Fibroblast of lung (primary cell): ENCODE measurements around the gene SLIT3. TPM values are rescaled to one million over a fixed set of nuclear protein-coding genes. Genes with fewer than 3 reads are reported as not detected.
"Not testable (repeated sequence)": the region's sequence is repeated elsewhere in the genome, so short reads cannot be mapped to it uniquely, and the experiment has no call there.

Experiments
- DNase-seq, 2 donors: peaks; one replicate each; pipeline versions ENCODE4 v3.0.0 to v3.0.0-alpha.2; 2010; ENCODE audit warnings: low read depth in 2 of 2
- H2AFZ ChIP-seq: 2 replicates; pipeline ENCODE4 v1.5.1; 2012; ENCODE audit warnings: low read length, control low read depth, inconsistent platforms
- H3K27ac ChIP-seq: 2 replicates; pipeline ENCODE4 v1.5.1; 2011; ENCODE audit warnings: low read length, control low read depth; ENCODE audit not compliant: insufficient read depth
- H3K27me3 ChIP-seq: 2 replicates; pipeline ENCODE4 v1.5.1; 2011; ENCODE audit warnings: mild to moderate bottlenecking, low read length; ENCODE audit not compliant: control insufficient read depth, insufficient read depth
- H3K36me3 ChIP-seq: 2 replicates; pipeline ENCODE4 v1.5.1; 2011; ENCODE audit warnings: low read length; ENCODE audit not compliant: control insufficient read depth, insufficient read depth
- H3K4me1 ChIP-seq: 2 replicates; pipeline ENCODE4 v1.5.1; 2011; ENCODE audit warnings: low read length; ENCODE audit not compliant: control insufficient read depth, insufficient read depth; ENCODE audit errors: extremely low read depth
- H3K4me2 ChIP-seq: 2 replicates; pipeline ENCODE4 v1.5.1; 2011; ENCODE audit warnings: low read length, control low read depth; ENCODE audit not compliant: insufficient read depth; ENCODE audit errors: extremely low read depth
- H3K4me3 ChIP-seq, 4 experiments: fragments of 200-600 bp in 1 of 4; sonication (generic) in 1 of 4; replicated peaks in 1 of 4; 2 replicates each; pipeline ENCODE4 v1.5.1; 2011 to 2016; ENCODE audit warnings: low read length in 4 of 4, low read depth in 3 of 4, mild to moderate bottlenecking in 3 of 4, control low read depth in 2 of 4, inconsistent platforms in 1 of 4, mixed read lengths in 1 of 4; ENCODE audit not compliant: insufficient read depth in 1 of 4; ENCODE audit errors: control extremely low read depth in 1 of 4
- H3K79me2 ChIP-seq: 2 replicates; pipeline ENCODE4 v1.5.1; 2012; ENCODE audit warnings: mild to moderate bottlenecking, low read length, inconsistent platforms; ENCODE audit not compliant: control insufficient read depth, insufficient read depth
- H3K9ac ChIP-seq: 2 replicates; pipeline ENCODE4 v1.5.1; 2011; ENCODE audit warnings: mild to moderate bottlenecking, low read length, control low read depth; ENCODE audit not compliant: insufficient read depth
- H3K9me3 ChIP-seq: 2 replicates; pipeline ENCODE4 v1.5.1; 2012; ENCODE audit warnings: low read depth, low read length; ENCODE audit not compliant: control insufficient read depth, insufficient read depth
- H4K20me1 ChIP-seq: 2 replicates; pipeline ENCODE4 v1.5.1; 2011; ENCODE audit warnings: low read length; ENCODE audit not compliant: control insufficient read depth, insufficient read depth; ENCODE audit errors: extremely low read depth
- CTCF ChIP-seq, 2 donors: IDR thresholded peaks in 1 of 2; conservative IDR thresholded peaks in 1 of 2; 1 replicate in 1 of 2; 2 replicates in 1 of 2; pipeline ENCODE4 v1.5.1; 2011 to 2012; ENCODE audit warnings: low read length in 2 of 2, control low read depth in 1 of 2, inconsistent platforms in 1 of 2, low read depth in 1 of 2, mild to moderate bottlenecking in 1 of 2
- EZH2 ChIP-seq: IDR thresholded peaks from 2 replicates; pipeline ENCODE4 v1.5.1; 2012; ENCODE audit warnings: low read length, control low read depth, mild to moderate bottlenecking; ENCODE audit errors: missing control alignments
- polyA plus RNA-seq, 2 donors: library from polyadenylated mRNA; depleted of rRNA in 1 of 2; stranded (reverse) in 1 of 2; unstranded in 1 of 2; fragments of >200 nt; gene quantifications; 2 replicates each; pipeline ENCODE4 v1.2.1, GENCODE V29; 2011 to 2012; ENCODE audit warnings: missing spikeins in 1 of 2
- total RNA-seq: library from RNA; depleted of rRNA; stranded (reverse); fragments of >200 nt; gene quantifications from 2 replicates; pipeline ENCODE4 v1.2.1, GENCODE V29; 2014

SLIT3 gene
- total and polyA plus RNA-seq, 2 donors (not counting 1 experiment from before 2014, with no cell fraction given) = 1.6 to 4.6 TPM

GRCh38 chr5:169106911-169107706, 193.8 kb downstream of the SLIT3 start:
- Histone ChIP-seq H3K9ac (no peak overlapping the region), H3K79me2 (no peaks in the 10 kb centered on the region), H3K9me3 (no peaks in the 10 kb centered on the region), H4K20me1 (no peaks in the 10 kb centered on the region), H2AFZ (no peak overlapping the region), H3K27ac (no peak overlapping the region), H3K4me2 (no peak overlapping the region), H3K36me3 (no peaks in the 10 kb centered on the region), H3K4me3 (no peak overlapping the region), H3K4me1 (no peaks in the 10 kb centered on the region), H3K27me3 (no peaks in the 10 kb centered on the region)
- TF ChIP-seq EZH2 (no peak), CTCF (conservative IDR thresholded peaks at IDR 0.05 in 1 of 2, IDR thresholded peaks at IDR 0.05 in 1 of 2; ENCODE audit: low read depth in 1 of 2, low read length in 2 of 2) (no peak)
- peak in 1 of 2 donors; percentile 65 for DNase-seq

GRCh38 chr5:169105582-169105981, 195.4 kb downstream of the SLIT3 start:
- not testable (repeated sequence) for H3K36me3 ChIP-seq, H4K20me1 ChIP-seq

GRCh38 chr5:169104937-169105494, 195.9 kb downstream of the SLIT3 start:
- no peaks in the 10 kb centered on the region for H3K9me3 ChIP-seq
- H3K36me3 ChIP-seq = no peaks in the 10 kb centered on the region
- H3K9ac ChIP-seq = no peak overlapping the region
- H4K20me1 ChIP-seq = no peaks in the 10 kb centered on the region
- no peak for TF ChIP-seq CTCF (conservative IDR thresholded peaks at IDR 0.05 in 1 of 2, IDR thresholded peaks at IDR 0.05 in 1 of 2; ENCODE audit: low read depth in 1 of 2, low read length in 2 of 2)
- no peak for TF ChIP-seq EZH2
- no peak overlapping the region for H3K4me3 ChIP-seq
- no peak overlapping the region for H3K4me2 ChIP-seq
- no peak overlapping the region for H2AFZ ChIP-seq
- H3K79me2 ChIP-seq = no peaks in the 10 kb centered on the region
- no peaks in the 10 kb centered on the region for H3K27me3 ChIP-seq
- H3K4me1 ChIP-seq = no peaks in the 10 kb centered on the region
- no peak for DNase-seq
- no peak overlapping the region for H3K27ac ChIP-seq

More at GRCh38 chr5:169105582-169105981, 195.4 kb downstream of the SLIT3 start:
- not testable (repeated sequence) for H3K4me2 ChIP-seq, H3K9me3 ChIP-seq, H3K27ac ChIP-seq, H3K9ac ChIP-seq, H3K4me3 ChIP-seq, H2AFZ ChIP-seq, H3K27me3 ChIP-seq, H3K79me2 ChIP-seq, H3K4me1 ChIP-seq, DNase-seq
